AG04450 (cell line): Measurements from ENCODE around the gene SLC30A2. TPM values are rescaled to one million over a fixed set of nuclear protein-coding genes. Genes with fewer than 3 reads are reported as not detected.

Experiments used
- CTCF ChIA-PET: fragments of 300-600, 350-600 bp; formaldehyde crosslinking; extraction: SDS; loops from one replicate; lab custom pipeline; 2022; ENCODE audit warnings: antibody characterized with exemption, inconsistent platforms; lab: Charles Lee
- POLR2A ChIA-PET: fragments of 350-600 bp; formaldehyde crosslinking; extraction: SDS; loops from one replicate; lab custom pipeline; 2021; ENCODE audit warnings: antibody characterized with exemption, inconsistent platforms; lab: Yijun Ruan, JAX
- DNase-seq: peaks from one replicate; pipeline ENCODE4 v3.0.0-alpha.2; 2011; ENCODE audit warnings: low read depth, low spot score
- H3K27ac ChIP-seq: one replicate; pipeline ENCODE4 v1.5.1; 2012; ENCODE audit warnings: low read depth, low read length, control low read depth
- H3K27me3 ChIP-seq: one replicate; pipeline ENCODE4 v1.6.0; 2012; ENCODE audit warnings: low read length; ENCODE audit not compliant: control insufficient read depth, insufficient read depth
- H3K4me3 ChIP-seq: 2 replicates; pipeline ENCODE4 v1.5.1; 2011; ENCODE audit warnings: mild to moderate bottlenecking, low read depth, low read length, control low read depth
- H3K9me3 ChIP-seq: 2 replicates; pipeline ENCODE4 v1.5.1; 2012; ENCODE audit warnings: low read length; ENCODE audit not compliant: control insufficient read depth, insufficient read depth
- CTCF ChIP-seq: IDR thresholded peaks from 2 replicates; pipeline ENCODE4 v1.5.1; 2011; ENCODE audit warnings: low read depth, low read length, control low read depth, inconsistent platforms
- polyA plus RNA-seq: library from polyadenylated mRNA; depleted of rRNA; stranded (reverse); fragments of >200 nt; gene quantifications from 2 replicates; pipeline ENCODE4 v1.2.3, GENCODE V29; 2011

The SLC30A2 gene
- polyA plus RNA-seq, 1 experiment = not detected

- POLR2A ChIA-PET = interaction anchor here (0.6 to 0.8 kb wide), 3 partner anchors 17 to 104 kb away, joined by 3 to 6 read pairs (median 3); no protein-coding TSS in a partner anchor
These were observed 46.7 kb downstream of the SLC30A2 start for GRCh38 chr1:25999041-25999800.

GRCh38 chr1:25997828-25998761 is 47.8 kb downstream of the SLC30A2 start, which contains the start of gene PAFAH2:
Gene PAFAH2, minus strand, starts transcription at chr1:25998063. Its CDS starts 7,247 bp downstream, at chr1:25990816.
- TF ChIP-seq CTCF = peak; percentile 98
- no peaks in the 10 kb centered on the region for H3K27me3 ChIP-seq
- H3K9me3 ChIP-seq = no peaks in the 10 kb centered on the region
- H3K4me3 ChIP-seq = peak within 1 kb of the TSS; percentile 71
- DNase-seq = peak; percentile 99
- ChIA-PET CTCF (interaction anchor here (0.5 to 12.2 kb wide), 33 partner anchors 10 to 499 kb away, joined by 3 to 214 read pairs (median 4); no protein-coding TSS in a partner anchor), POLR2A (interaction anchor here (0.6 to 1.9 kb wide), 6 partner anchors 71 to 178 kb away, joined by 3 to 14 read pairs (median 4); partner anchors contain the start of genes MTFR1L and STMN1)
- peak within 1 kb of the TSS; percentile 63 for H3K27ac ChIP-seq

More at GRCh38 chr1:25999041-25999800, 46.7 kb downstream of the SLC30A2 start:
- Histone ChIP-seq H3K27me3 (peaks cover 2% of the 10 kb centered on the region), H3K9me3 (no peaks in the 10 kb centered on the region), H3K4me3 (no peak overlapping the region), H3K27ac (no peak overlapping the region)
- CTCF ChIA-PET = interaction anchor here (0.6 to 12.2 kb wide), 6 partner anchors 94 to 460 kb away, joined by 3 to 214 read pairs (median 4); no protein-coding TSS in a partner anchor
- no peak for TF ChIP-seq CTCF
- no peak for DNase-seq

- Histone ChIP-seq H3K4me3 (peak overlapping the region; percentile 71), H3K27me3 (no peaks in the 10 kb centered on the region), H3K27ac (peak overlapping the region; percentile 63), H3K9me3 (no peaks in the 10 kb centered on the region)
- DNase-seq = no peak
- ChIA-PET POLR2A (interaction anchor here (0.5 to 1.9 kb wide), 6 partner anchors 20 to 178 kb away, joined by 3 to 14 read pairs (median 4); partner anchors contain the start of genes MTFR1L and STMN1), CTCF (interaction anchor here (0.5 to 12.2 kb wide), 31 partner anchors 9 to 498 kb away, joined by 3 to 214 read pairs (median 4); no protein-coding TSS in a partner anchor)
- no peak for TF ChIP-seq CTCF
These were observed 48.7 kb downstream of the SLC30A2 start for GRCh38 chr1:25996966-25997827.

GRCh38 chr1:25994402-25995150 is 51.3 kb downstream of the SLC30A2 start:
- H3K27ac ChIP-seq = no peak overlapping the region
- TF ChIP-seq CTCF = no peak
- H3K27me3 ChIP-seq = no peaks in the 10 kb centered on the region
- no peak for DNase-seq
- ChIA-PET CTCF (interaction anchor here (12.2 kb wide), 1 partner anchor 100 kb away, joined by 214 read pairs; no protein-coding TSS in a partner anchor), POLR2A (no interaction called here)
- no peaks in the 10 kb centered on the region for H3K9me3 ChIP-seq
- H3K4me3 ChIP-seq = no peak overlapping the region
